Sciatic nerve (tissue), 2 donors: ENCODE results near the gene TTC28. TPM values are rescaled to one million over a fixed set of nuclear protein-coding genes. Genes with fewer than 3 reads are reported as not detected.
"Not testable (repeated sequence)": the region's sequence is repeated elsewhere in the genome, so short reads cannot be mapped to it uniquely, and the experiment has no call there.

ENCODE experiments used
- ATAC-seq: fragments of 200-7000 bp; cut with Tn5 transposase; one replicate; pipeline ENCODE4 v1.9.1; 2020; ENCODE audit warnings: mild to moderate bottlenecking, moderate library complexity
- DNase-seq: peaks from one replicate; pipeline ENCODE4 v3.0.0-alpha.2; 2020; ENCODE audit warnings: low spot score
- intact Hi-C: fragments of 100-400 bp; cut with DNase I; formaldehyde crosslinking; loops from one replicate; pipeline ENCODE4 v1.14.2; 2022
- total RNA-seq: library from RNA; stranded (reverse); fragmentation: NEBNext Ultra II Directional; extraction: Animal tissue kit (Norgen Biotek cat#: 25700); gene quantifications from one replicate; pipeline ENCODE4 v1.2.1, GENCODE V29; 2021
- donor health status: DM: no; HTN: no; CAD: no.
- donor health status: DM: no; HTN: no; CAD: no.

TTC28 gene
- total RNA-seq, 1 donor from 2014 or later = 58.4 TPM

GRCh38 chr22:28241656-28242290 is 437.9 kb downstream of the TTC28 start:
- intact Hi-C loops = no loop called here
- ATAC-seq (no peak), DNase-seq (no peak)

- ATAC-seq = no peak
- intact Hi-C loops = no loop called here
- DNase-seq = no peak
Observed at GRCh38 chr22:28239941-28240340, 439.7 kb downstream of the TTC28 start.

GRCh38 chr22:28237783-28238182 is 441.9 kb downstream of the TTC28 start:
- no peak for ATAC-seq
- intact Hi-C loops = no loop called here
- no peak for DNase-seq

GRCh38 chr22:28237112-28237511 is 442.5 kb downstream of the TTC28 start:
- DNase-seq (no peak), ATAC-seq (no peak)
- intact Hi-C loops = no loop called here

GRCh38 chr22:28232204-28232603 is 447.4 kb downstream of the TTC28 start:
- intact Hi-C loops = no loop called here

GRCh38 chr22:28231441-28231840 is 448.2 kb downstream of the TTC28 start:
- no peak for DNase-seq
- intact Hi-C loops = no loop called here
- peak; percentile 78 for ATAC-seq

More at GRCh38 chr22:28232204-28232603, 447.4 kb downstream of the TTC28 start:
- no peak for ATAC-seq
- DNase-seq = no peak

GRCh38 chr22:28230671-28231070 is 449.0 kb downstream of the TTC28 start:
- intact Hi-C loops = no loop called here
- DNase-seq = no peak
- peak; percentile 71 for ATAC-seq

GRCh38 chr22:28229566-28230485 is 449.8 kb downstream of the TTC28 start:
- intact Hi-C loops = no loop called here
- ATAC-seq = peak; percentile 78
- DNase-seq = no peak

- intact Hi-C loops = no loop called here
- ATAC-seq (no peak), DNase-seq (no peak)
Observed at GRCh38 chr22:28223826-28224225, 455.8 kb downstream of the TTC28 start.

GRCh38 chr22:28222976-28223745 is 456.5 kb downstream of the TTC28 start:
- DNase-seq (no peak), ATAC-seq (peak; percentile 30)
- intact Hi-C loops = no loop called here

GRCh38 chr22:28222571-28222970 is 457.1 kb downstream of the TTC28 start:
- ATAC-seq (no peak), DNase-seq (no peak)
- intact Hi-C loops = no loop called here

- intact Hi-C loops = no loop called here
- DNase-seq = no peak
- no peak for ATAC-seq
Observed at GRCh38 chr22:28222052-28222451, 457.6 kb downstream of the TTC28 start.

- ATAC-seq = no peak
- intact Hi-C loops = no loop called here
- no peak for DNase-seq
Observed at GRCh38 chr22:28220626-28221363, 458.8 kb downstream of the TTC28 start.

GRCh38 chr22:28217277-28217676 is 462.4 kb downstream of the TTC28 start:
- DNase-seq (no peak), ATAC-seq (no peak)
- intact Hi-C loops = no loop called here

- intact Hi-C loops, ATAC-seq, DNase-seq: not testable (repeated sequence)
Observed at GRCh38 chr22:28214750-28215149, 464.9 kb downstream of the TTC28 start.

- DNase-seq, intact Hi-C loops, ATAC-seq: not testable (repeated sequence)
Observed at GRCh38 chr22:28209457-28209856, 470.2 kb downstream of the TTC28 start.

- intact Hi-C loops = no loop called here
- no peak for ATAC-seq
- DNase-seq = no peak
Observed at GRCh38 chr22:28208787-28209186, 470.9 kb downstream of the TTC28 start.

GRCh38 chr22:28208036-28208435 is 471.6 kb downstream of the TTC28 start:
- intact Hi-C loops = no loop called here
- ATAC-seq = no peak
- no peak for DNase-seq
